Fibroblast of skin of left biceps (primary cell): ENCODE measurements around the gene PLEKHH1.

ENCODE experiments used
- DNase-seq, 2 experiments: peaks; one replicate each; pipeline ENCODE4 v3.0.0-alpha.2; 2013; ENCODE audit warnings: low read depth in 2 of 2

PLEKHH1 gene

DNA sequence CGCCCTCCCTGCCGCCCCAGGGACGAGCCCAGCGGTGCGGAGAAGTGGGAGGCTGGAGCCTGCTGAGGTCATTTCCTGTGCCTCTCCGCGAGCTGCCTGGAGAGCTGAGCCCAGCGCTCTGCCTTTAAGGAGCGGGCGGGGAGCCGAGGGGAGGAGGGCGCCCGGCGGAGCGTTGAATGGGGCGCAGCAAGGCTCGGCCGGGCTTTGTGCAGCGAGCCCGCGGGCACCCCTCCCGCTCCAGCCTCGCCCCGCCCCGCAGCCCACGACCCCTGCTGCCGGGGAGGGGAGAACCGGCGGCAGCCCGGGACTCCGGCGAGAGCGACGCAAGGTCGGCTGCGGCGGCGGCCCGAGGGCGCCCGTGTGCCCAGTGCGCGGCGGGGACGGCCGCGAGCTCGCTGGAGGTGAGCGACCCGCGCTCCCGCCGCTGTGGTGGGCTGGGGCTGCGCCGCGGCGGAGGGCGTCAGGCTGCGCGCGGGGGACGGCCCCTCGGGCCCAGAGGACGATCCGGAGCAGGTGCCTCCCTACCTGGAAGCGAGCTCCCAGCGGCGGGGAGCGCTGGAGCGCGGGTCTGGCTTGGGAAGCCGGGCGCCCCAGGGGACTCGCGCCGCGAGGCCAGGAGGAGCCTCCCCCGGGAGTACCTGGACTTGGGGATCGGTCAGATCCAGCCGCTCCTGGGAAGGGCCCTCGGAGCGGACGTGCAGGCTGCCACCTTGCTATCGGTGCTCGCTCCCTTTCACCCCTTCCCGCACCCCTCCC lies at the start of gene PLEKHH1:
TSS of gene PLEKHH1 (plus strand) at position 293 of the 756 bp plus-strand sequence. CDS start 8,578 bp downstream, outside the sequence.
- peak; percentile 7 to 11 for DNase-seq

- DNase-seq = no peak
These were observed 49.4 kb upstream of the PLEKHH1 start for GRCh38 chr14:67483579-67484285.

DNA sequence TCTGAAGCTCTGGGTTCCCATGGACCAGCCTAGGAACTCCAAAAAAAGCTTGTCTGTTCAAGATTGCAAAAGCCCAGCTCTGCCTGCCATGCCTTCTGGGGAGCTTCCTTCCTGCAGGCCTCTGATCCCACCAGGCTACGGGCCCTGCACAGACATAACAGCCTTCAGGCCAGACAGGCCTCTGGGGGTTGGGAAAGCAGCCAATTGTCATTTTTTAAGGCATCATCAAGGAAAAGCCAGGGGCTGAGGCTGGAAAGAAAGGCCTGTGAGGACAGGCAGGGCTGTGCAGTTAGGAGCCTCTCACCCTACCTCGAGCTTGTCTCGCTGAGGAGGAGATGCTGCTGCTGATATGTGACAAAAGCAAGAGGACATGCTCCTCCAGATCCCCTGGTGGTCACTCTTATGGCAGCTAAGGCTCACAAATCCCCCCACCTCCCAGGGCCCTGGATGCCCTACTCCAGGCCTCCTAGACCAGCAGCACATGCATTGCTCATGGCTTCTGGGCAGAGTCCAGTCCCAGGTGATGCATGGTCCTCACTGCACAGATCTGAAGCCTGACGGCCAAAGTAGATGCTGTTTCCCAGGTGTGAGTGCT lies 47.5 kb upstream of the PLEKHH1 start:
- peak; percentile 14 to 15 for DNase-seq

DNA sequence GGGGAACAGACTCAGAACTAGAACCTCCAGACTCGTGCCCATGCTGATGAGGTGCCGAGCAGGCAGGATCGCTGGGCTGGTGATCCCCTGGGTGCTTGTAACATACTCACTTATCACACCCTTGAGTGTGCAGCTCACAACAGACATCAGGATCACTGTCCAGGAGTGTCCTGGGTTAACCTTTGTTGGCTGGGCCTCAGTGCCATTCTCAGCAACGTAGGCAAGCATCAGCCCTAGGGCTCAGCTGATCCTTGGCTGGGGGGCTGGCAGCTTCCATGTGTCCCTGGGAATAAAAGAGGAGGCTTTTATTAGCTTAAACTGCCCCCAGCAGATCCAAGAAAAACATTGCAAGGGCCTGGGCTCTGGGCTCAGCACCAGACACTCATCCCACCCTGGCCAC lies 46.2 kb upstream of the PLEKHH1 start:
- DNase-seq = no peak

DNA sequence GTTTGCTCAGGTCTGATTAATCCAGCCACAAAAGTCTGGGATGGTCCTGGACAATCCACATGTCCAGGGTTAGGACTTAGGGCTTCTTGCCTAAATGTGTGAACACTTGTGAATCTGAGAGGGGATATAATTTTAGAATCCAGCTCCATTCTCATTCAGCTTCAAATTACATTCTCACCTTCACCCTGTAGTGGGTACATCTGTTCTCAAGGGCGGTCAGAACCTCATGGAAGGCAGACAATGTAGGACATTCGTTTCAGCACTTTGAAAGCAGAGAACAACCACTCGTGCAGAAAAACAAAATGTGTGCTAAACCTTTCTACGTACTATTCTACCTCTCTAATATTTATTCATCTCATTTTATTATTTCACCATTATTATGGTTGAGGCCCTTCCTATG lies 45.8 kb upstream of the PLEKHH1 start:
- DNase-seq = no peak

DNA sequence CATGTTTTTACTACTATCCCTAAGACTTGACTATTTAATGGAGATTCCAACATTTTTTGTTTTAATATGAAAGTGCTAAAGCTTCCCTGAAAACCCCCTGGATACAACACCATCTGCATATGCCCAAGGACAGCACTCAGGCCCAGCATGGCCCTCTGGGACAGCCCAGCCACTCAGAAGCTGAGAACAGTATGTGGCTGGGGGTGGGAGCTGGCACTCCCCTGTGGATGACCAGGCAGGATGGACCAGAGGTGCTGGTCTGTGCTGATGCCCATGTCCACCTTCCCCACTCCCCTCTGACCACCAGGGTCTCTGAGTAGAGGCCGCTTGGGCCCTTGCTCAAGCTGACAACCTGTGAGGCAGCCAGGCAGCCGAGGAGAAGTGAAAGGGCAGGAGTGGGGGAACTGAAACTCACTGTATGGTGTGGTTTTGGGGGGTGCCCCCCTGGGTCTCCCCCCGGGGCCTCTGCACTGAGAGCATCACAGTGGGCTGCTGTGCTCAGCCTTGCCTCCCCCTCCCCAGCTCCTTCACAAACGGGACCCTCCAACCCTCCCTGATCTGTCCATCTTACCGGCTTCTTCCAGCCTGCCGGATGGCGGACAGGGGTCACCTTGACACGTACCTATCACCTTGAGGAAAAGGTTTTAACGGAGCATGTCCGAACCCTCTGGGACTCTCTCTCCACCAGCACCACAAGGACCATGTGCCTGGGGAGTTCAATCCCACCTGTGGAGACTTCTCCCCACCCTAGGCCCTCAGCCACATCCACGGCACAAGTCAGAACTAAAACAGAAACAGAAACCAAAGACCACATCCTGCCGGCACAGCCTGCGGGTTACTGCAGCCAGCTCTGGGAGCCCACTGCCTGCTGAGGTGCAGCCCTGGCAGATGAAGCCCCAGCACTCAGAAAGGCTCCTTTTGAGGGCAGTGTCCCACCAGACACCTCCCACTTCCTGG lies 44.9 kb upstream of the PLEKHH1 start, which contains the start of gene TMEM229B:
TSS of gene TMEM229B (minus strand) at position 785 of the 957 bp plus-strand sequence. CDS start 14,798 bp downstream, outside the sequence.
- DNase-seq = no peak

DNA sequence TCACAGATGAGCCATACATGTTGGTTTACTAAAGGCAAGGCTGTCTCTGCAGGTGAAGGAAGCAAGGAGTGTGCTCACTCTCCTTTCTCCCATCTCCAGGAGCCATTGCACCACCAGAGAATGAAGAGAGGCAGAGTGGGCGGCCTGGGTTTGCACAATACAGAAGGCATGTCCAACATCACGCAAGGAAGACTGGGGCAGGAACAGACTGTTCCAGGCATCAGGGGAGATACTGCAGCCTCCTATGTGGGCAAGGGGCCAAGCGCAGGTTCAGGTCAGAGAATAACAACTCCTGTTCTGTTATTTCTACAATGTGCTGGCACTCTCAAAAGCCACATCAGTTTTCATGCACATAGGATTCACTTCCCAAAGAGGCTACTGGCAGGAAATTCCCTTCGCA lies 42.9 kb upstream of the PLEKHH1 start:
- no peak for DNase-seq

- DNase-seq = no peak
These were observed 41.8 kb upstream of the PLEKHH1 start for GRCh38 chr14:67491285-67491684.

- no peak for DNase-seq
These were observed 41.2 kb upstream of the PLEKHH1 start for GRCh38 chr14:67491741-67492507.

DNA sequence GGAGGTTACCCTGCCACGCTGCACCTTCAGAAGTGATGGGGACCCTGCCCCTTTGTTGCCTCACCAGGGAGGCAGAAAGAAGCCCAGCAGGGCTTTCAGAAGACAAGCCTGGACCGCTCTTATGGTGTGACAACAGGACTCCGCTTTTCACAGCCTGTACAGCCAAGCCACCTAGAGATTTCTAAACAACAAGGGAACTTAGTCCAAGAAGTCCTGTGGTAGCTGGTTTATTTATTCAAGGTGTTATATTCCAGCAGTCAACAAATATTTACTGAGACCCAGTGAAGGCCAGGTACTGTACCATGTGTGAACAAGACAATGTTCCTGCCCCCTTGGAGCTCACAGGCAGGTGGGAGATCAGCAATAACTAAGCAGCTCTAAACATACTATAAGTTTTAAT lies 40.6 kb upstream of the PLEKHH1 start:
- no peak for DNase-seq

DNA sequence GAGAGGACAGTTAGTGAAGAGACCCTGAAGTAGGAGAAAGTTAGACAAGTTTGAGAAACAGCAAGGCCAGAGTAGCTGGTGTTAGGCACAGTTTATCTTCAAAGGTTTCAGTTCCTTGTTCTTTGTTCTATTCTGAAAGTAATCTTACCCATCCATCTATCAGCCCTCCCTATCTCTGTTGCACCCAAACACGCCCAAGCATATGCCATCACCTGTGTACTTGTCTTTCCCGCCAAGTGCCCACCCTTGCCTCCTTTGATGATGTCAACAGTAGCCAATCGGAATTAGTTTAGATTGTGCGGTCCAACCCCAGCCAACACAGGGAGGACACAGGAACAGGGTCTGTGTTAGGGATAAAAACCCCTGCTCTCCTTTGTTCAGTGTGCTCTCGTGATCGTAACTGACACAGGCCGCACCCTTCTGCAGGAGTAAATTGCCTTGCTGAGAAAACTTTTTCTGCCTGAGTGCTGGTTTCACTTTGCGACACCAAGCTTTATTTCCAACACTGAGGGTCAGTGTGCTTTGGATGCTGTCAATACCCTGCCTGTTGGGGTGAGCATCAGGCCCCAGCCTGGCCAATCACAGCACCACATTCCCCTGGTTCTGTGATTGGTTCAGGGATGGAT lies 39.9 kb upstream of the PLEKHH1 start:
- no peak for DNase-seq

- no peak for DNase-seq
These were observed 37.3 kb upstream of the PLEKHH1 start for GRCh38 chr14:67495827-67496226.

DNA sequence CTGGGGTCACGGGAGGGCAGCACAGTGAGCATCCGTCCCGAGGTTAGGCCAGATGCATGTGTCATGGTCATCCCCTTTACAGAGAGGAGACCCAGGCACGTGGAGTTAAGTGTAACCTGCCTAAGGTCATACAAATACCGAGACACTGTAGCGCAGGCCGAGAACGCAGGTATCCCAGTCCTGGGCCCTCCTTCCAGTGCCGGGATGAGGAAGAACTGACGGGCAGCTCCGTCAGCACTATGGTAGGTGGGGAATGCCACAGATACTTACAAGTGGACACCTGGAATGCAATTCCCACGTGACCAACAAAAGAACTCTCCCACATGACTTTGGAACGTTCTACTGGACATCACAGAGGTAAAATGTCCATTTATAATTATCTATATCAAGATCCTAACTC lies 35.9 kb upstream of the PLEKHH1 start:
- no peak for DNase-seq

DNA sequence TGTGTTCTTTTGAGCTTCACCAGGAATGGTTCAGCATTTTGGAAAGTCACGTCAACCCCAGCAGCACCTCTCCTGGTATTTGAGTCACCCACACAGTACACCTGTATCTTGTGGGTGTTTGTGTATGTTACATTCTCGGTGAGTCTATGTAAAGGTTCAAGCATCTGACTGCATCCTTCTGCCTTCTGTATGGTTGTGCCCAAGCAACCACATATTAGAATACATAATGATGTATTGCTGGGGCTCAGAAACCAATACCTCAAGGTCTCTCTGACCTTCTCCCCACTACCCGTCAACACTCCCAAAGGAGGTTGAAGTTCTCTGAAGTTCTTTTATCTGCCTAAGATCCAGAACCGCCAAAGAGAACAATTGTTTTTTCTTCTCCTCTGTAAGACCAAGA lies 35.4 kb upstream of the PLEKHH1 start:
- no peak for DNase-seq

GRCh38 chr14:67500981-67501380 lies 32.1 kb upstream of the PLEKHH1 start:
- no peak for DNase-seq

GRCh38 chr14:67501670-67502069 lies 31.4 kb upstream of the PLEKHH1 start:
- DNase-seq = no peak

- DNase-seq = no peak
These were observed 30.2 kb upstream of the PLEKHH1 start for GRCh38 chr14:67502867-67503266.

- DNase-seq = no peak
These were observed 29.8 kb upstream of the PLEKHH1 start for GRCh38 chr14:67503331-67503730.

GRCh38 chr14:67505254-67505653 lies 27.8 kb upstream of the PLEKHH1 start:
- DNase-seq = no peak

- no peak for DNase-seq
These were observed 24.1 kb upstream of the PLEKHH1 start for GRCh38 chr14:67508956-67509355.
